HG03521 (cell line): ENCODE measurements around the gene LAMTOR5.
"Not testable (repeated sequence)": the region's sequence is repeated elsewhere in the genome, so short reads cannot be mapped to it uniquely, and the experiment has no call there.

Experiments used
- ATAC-seq: cut with Tn5 transposase; IDR thresholded peaks from one replicate; pipeline ENCODE4 v1.9.1; 2021; ENCODE audit warnings: mild to moderate bottlenecking, moderate library complexity; ENCODE audit not compliant: unreplicated experiment

The LAMTOR5 gene

GRCh38 chr1:110407260-110408210, at the start of gene LAMTOR5:
Gene LAMTOR5, minus strand, starts transcription at chr1:110407694. Its CDS starts 74 bp downstream, at chr1:110407620.
- ATAC-seq = peak; percentile 81

- ATAC-seq = no peak
Measured at GRCh38 chr1:110457206-110457605, 49.7 kb upstream of the LAMTOR5 start.

- ATAC-seq = no peak
Measured at GRCh38 chr1:110455151-110455550, 47.7 kb upstream of the LAMTOR5 start.

GRCh38 chr1:110454328-110454727, 46.8 kb upstream of the LAMTOR5 start:
- ATAC-seq = no peak

- no peak for ATAC-seq
Measured at GRCh38 chr1:110453829-110454228, 46.3 kb upstream of the LAMTOR5 start.

- ATAC-seq = no peak
Measured at GRCh38 chr1:110452330-110452729, 44.8 kb upstream of the LAMTOR5 start.

GRCh38 chr1:110450929-110451328, 43.4 kb upstream of the LAMTOR5 start, which contains the start of gene PROK1:
Gene PROK1, plus strand, starts transcription at chr1:110451149. Its CDS starts 68 bp downstream, at chr1:110451217.
- no peak for ATAC-seq

GRCh38 chr1:110449661-110450651, 42.5 kb upstream of the LAMTOR5 start:
- ATAC-seq = no peak

GRCh38 chr1:110444561-110444960, 37.1 kb upstream of the LAMTOR5 start:
- no peak for ATAC-seq

GRCh38 chr1:110443451-110443850, 36.0 kb upstream of the LAMTOR5 start:
- ATAC-seq = no peak

GRCh38 chr1:110441888-110442287, 34.4 kb upstream of the LAMTOR5 start:
- ATAC-seq = no peak

GRCh38 chr1:110440877-110441276, 33.4 kb upstream of the LAMTOR5 start:
- no peak for ATAC-seq

- ATAC-seq = not testable (repeated sequence)
Measured at GRCh38 chr1:110439873-110440272, 32.4 kb upstream of the LAMTOR5 start.

- ATAC-seq = no peak
Measured at GRCh38 chr1:110438893-110439292, 31.4 kb upstream of the LAMTOR5 start.

GRCh38 chr1:110437645-110438299, 30.3 kb upstream of the LAMTOR5 start:
- not testable (repeated sequence) for ATAC-seq

- ATAC-seq = no peak
Measured at GRCh38 chr1:110436635-110437034, 29.1 kb upstream of the LAMTOR5 start.

- ATAC-seq = no peak
Measured at GRCh38 chr1:110434946-110435345, 27.5 kb upstream of the LAMTOR5 start.

- no peak for ATAC-seq
Measured at GRCh38 chr1:110433803-110434202, 26.3 kb upstream of the LAMTOR5 start.

GRCh38 chr1:110433213-110433612, 25.7 kb upstream of the LAMTOR5 start:
- ATAC-seq = no peak

- ATAC-seq = no peak
Measured at GRCh38 chr1:110430901-110431300, 23.4 kb upstream of the LAMTOR5 start.

GRCh38 chr1:110430366-110430765, 22.9 kb upstream of the LAMTOR5 start:
- no peak for ATAC-seq
